Stimulated activated CD8-positive, alpha-beta memory T cell treated with anti-CD3 and anti-CD28 coated beads, Interleukin-15, amount 100 ng/mL, for 4 hours (primary cell): ENCODE data around the gene SMYD3.

Experiments used
- DNase-seq, 2 donors: peaks; one replicate each; pipeline ENCODE4 v3.0.0-alpha.2; 2020; ENCODE audit warnings: low read depth in 2 of 2

The SMYD3 gene

DNA sequence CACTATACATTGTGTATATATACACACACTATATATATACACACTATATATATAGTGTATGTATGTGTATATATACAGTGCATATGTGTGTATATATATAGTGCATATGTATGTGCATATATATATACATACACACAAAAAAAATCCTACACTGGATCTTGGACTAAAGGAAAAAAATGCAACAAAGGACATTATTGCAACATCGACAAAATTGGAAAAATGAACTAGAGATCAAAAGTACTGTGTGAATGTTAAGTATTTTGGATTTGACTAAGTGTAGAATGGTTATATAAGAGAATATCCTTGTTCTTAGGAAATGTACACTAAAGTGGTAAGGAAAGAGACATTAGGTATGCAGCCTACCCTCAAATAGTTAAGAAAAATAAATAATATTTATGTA, 36.5 kb downstream of the SMYD3 start:
- DNase-seq, result no peak

DNA sequence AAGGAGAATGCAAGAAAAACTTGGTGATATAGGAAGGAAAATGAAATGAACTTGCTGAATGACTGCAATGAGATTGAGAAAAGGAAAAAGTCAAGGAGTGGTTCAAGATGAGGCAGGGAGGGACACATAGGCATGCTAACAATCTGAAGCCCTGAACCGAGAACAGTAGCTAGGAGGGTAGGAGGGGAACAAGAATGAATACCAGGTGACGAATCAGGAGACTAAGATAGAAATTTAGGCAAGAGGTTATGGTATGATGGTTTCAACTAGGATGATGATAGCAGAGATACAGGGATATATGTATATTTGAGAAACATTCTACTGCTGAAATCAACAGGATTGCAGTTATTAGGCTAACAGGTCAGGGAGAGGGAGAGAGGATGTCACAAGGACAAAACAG, 44.1 kb downstream of the SMYD3 start:
- no peak for DNase-seq

DNA sequence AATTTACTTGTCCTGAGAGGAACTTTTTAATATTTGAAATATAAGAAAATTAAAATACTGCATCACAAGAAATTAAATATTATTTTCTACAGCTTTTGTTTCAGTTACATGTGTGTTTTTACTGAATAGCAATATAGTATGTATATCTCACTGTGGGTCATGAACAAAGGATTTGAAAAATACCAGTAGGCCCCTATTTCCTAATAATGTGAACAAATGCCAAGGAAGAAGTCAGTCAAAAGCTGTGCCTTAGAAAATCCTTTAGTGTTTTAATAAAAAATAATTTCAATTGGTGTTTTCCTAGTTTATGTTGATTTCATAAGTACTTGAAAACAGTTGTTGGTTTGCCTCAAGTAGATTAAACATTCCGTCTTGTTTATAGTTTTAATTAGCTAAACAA, 46.7 kb downstream of the SMYD3 start:
- DNase-seq, result no peak

DNA sequence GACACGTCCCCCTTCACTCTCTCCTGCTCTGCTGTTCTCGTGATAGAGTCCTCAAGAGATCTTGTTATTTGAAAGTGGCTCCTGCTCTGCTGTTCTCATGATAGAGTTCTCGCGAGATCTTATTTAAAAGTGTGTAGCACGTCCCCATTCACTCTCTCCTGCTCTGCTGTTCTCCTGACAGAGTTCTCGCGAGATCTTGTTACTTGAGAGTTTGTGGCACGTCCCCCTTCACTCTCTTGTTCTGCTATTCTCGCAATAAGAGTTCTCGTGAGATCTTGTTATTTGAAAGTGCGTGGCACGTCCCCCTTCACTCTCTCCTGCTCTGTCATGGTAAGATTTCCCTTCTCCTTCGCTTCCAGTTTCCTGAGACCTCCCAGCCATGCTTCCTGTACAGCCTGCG, 47.9 kb downstream of the SMYD3 start:
- no peak for DNase-seq

DNA sequence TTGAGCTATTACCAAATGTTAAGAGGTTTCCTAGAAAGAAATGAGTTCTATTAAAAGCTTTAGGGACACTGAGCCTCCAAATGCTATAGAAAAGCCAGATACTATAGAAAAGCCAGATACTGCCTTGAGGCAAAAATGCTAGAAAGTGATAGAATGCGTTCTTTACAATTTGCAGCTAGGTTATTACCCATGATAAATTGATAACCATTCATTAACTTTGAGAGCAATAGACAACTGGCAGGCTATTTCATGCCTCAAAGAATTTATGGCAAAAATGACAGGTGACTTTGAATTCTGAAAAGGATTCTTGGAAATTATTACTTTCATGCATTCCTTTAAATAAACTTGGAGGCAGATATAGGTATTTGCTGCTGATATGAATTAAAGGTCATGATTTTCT, 51.6 kb downstream of the SMYD3 start:
- DNase-seq, result no peak

DNA sequence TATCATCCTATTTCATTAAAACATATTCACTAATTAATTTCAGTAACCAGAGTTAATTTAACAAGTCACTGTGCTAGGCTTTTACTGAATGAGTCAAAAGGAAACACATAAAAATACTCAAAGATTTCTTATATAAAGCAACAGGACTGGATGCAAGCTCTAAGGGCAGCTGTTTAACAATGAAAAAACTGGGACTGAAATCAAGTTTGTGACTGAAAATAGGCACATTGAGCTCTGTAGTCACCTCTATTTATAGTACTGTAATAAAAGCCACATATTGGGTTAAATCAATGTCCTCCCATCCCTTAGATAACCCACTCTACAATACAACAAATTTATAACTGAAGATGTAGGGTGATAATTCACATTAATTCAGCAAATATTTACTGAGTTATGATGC, 52.4 kb downstream of the SMYD3 start:
- DNase-seq, result no peak

DNA sequence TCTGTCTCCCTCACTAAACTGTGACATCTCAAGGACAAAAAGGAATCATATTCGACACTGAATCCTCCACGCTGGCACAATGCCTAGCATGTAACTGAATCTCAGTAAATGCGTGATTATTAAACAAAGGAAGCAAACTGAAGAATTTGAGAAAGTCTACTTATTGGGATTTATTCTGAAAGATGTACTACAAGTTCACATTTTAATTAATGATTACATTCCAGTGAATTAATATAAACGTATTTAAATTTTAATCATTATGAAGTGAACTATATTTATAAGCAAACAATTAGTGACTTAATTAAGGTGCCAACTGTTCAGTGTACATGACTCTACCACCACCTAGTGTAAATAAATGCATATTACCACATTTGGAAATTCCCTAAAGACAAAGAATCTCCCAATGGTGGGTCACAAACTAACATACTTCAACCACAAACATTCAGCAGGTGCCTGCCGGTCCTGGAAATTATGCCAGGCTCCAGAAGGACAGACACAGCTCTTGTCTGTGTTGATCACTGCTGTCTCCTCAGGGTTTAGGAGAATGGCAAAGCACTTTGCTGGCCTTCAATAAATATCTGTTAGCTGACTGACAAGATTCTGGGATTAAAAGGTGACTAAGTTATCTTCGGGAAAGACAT, 56.3 kb downstream of the SMYD3 start:
- no peak for DNase-seq

DNA sequence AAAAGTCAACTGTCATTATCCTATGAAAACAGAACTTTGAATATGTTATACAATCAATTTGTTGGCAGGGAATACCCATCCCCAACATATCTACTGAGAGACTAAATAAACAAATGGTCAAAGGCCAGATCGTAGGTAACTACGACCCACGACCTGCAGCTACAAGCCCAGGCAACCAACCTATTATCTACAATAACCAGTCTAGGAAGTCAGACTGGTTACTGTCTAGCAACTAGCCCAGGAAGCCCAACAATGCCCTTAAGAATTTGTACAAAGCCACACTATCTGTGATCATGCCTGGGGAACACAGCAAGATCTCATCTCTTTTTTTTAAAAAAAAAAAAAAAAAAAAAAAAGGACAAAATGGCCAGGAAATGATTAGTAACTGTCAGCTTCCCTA, 58.7 kb downstream of the SMYD3 start:
- DNase-seq, result no peak

DNA sequence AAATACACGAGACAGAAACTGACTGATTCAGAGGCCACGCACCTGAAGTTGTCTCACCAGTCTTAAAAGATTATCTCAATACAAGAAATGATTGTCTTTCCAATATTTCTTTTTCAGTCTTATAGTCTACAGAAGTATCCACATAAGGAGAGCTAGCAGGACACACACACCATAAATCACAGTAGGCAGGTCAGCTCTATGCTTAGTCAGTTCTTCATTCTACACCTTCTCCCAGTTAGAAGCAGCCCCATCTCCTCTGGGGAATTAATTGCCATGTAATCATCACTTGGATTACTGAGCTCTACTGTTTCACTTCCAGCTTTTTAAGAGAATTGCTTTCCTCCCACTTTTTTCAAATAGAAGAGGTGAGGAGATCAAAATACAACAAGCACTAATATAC, 59.6 kb downstream of the SMYD3 start:
- no peak for DNase-seq

DNA sequence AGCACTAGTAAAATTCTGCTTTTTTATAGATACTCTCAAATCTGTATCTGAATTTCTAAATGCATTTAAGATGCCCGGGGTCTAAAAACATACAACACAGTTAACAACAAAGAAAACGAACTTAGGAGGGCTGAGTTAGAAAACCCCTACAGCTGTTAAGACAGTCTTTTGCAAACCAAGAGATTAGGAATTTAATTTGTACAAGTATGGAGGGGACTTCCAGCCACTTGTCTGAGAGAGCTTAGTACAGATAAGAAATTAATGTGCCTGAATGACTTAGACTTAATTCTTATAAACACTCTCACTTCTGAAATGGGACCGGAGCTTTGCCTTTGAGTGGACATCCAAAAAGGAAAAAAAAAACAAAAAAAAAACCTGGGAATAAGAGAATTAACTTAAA, 61.6 kb downstream of the SMYD3 start:
- no peak for DNase-seq

DNA sequence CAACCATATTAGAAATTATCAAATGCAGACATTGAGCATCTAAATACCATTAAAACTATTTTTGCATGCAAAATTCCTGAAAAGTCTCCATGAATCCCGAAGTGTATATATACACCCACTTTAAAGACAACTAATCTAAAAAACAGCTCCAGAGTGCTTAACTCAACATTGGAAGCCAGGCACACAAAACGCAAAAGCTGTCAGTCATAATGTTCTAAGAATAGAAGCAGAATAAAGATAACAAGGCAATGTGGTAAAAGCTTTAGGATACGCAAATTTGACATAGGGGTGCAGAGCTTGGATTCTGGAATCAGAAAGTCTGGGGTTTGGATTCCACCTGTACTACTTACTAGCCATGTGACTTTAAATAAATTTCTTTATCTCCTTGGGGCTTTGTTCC, 62.5 kb downstream of the SMYD3 start:
- DNase-seq, result no peak

DNA sequence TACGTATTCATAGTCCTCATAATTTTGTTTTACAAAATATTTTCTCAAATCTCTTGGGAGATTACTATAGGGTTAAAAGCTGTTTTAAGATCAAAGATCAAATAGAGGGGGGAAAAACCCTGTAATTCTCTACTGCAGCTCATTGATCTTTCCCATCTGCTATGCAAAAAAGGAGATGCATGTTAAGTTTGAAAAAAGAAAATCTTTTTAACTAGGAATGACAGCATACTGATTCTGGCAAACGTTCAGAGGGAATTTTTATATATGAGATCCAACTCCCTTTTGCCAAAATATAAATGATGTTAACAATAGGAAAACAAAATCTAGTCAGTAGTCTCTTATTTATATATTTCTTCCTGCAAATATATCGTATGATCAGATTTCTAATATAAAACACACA, 69.1 kb downstream of the SMYD3 start:
- DNase-seq, result no peak

DNA sequence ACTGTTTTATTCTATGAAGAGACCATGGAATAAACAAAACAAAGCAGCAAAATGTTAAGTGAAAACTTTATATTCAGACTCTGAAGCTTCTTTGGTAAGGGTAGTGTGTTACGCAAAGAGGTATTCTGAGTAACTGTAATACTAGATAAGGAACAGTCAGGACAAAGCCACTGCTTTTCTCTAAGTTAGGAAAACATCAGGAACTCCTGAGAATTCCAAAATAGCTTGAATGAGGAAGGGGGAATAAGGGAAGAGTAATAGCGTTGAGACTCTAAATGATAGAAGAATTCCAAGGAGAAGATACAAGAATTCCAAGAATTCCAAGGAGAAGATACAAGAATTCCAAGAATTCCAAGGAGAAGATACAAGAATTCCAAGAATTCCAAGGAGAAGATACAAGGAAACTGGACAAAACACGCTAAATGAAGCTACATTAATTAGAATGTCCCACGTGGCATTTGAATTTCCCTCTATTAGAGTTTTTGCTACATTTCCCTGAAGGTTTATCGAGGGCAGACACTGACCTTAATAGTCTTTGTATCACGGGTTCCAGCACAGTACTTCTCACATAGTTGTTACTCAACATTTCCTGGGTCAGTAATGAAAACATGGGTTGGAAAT, 71.5 kb downstream of the SMYD3 start:
- DNase-seq, result no peak

DNA sequence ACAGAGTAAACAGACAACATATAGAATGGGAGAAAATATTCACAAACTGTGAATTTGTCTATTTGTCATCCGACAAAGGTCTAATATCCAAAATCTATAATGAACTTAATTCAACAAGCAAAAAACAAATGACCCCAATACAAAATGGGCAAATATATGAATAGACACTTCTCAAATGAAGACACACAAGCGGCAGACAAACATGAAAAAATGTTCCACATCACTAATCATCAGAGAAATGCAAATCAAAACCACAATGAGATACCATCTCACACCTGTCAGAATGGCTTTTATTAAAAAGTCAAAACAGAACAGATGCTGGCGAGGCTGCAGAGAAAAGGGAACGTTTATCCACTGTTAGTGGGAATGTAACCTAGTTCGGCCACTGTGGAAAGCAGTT, 72.7 kb downstream of the SMYD3 start:
- no peak for DNase-seq

DNA sequence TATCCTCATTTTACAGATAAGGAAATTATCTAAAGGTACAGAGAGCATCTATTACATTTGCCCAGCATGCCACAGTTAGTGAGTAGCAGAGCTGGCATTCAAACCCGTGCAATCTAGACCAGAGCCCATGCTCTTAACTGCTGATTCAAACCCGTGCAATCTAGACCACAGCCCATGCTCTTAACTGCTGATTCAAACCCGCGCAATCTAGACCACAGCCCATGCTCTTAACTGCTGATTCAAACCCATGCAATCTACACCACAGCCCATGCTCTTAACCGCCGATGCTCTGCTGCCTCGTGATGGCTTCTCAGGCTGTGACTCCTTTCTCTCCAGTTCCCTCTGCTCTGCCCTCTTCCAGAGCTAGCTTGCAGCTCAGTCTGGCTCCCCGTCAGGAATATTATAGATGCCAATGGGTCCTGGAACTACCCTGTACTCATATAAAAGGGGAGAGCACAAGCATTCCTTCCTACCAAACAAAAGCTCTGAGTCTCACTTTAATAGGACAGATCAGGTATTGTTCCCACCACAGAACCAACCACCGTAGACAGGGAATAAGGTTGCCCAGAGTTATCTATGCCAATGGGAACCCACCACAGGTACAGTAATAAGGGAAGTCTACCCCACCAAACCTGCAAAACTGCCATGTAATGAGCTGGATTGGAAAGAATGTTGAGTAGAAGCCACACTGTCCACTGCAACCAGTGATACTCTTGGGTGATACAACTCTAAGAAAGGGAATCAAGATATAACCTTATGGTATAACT, 78.4 kb downstream of the SMYD3 start:
- DNase-seq, result no peak

DNA sequence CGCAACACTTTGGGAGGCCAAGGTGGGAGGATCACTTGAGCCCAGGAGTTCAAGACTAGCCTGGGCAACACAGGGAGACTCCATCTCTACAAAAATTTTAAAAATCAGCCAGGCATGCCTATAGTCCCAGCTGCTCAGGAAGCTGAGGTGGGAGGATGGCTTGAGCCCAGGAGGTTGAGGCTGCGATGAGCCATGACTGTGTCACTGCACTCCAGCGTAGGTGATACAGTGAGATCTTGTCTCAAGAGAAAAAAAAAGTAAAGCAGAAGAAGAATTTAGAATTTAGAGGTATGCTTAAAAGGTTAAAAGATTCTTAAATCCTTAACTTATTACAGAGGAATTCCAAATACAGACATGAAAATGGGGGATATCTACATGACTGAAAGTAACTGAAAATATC, 79.5 kb downstream of the SMYD3 start:
- no peak for DNase-seq

DNA sequence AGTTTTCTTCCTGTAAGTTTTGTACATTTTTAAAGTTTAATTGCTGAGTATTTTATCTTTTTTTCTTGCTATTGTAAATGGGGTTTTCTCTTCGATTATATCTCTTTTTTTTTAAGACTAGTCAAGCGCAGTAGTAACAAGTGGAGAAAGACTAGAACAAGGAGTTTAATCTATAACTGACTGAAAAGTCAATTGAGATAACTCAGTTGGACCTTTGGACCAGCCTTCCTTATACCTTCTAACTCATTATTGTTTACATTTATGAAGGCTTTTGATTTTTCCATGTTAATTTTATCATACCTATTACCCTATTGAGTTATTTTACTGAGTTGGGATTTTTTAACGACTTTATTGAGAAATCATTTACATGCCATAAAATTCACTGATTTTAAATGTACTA, 81.2 kb downstream of the SMYD3 start:
- no peak for DNase-seq

DNA sequence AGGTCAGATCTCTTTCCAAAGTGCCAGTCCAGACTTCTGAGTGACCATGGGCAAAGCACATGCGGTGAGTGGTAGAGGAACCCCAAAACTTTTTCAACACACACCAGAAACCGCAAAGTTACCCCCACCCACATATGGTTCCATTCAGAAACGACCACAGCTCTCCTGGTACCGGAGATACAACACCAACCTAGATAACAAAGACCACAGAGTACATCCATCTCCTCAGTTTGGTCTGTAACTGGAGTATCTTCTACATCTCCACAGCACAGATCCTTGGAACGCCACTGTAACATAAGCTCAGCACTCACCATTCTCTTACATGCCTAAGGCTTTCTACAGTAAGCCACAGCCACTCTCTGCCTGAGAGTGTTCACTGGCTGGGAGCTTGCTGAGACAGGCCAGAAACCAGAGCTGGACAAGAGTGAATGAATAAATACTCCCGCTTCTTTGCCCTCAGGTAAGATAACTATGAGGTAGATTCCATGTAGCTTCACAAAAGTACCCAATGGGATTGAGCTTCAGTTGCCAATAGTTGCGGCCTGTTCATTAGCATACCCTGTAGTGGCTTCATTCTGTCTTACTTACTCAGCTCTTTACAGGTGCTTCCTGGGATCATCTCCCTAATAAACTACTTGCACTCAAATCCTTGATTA, 81.8 kb downstream of the SMYD3 start:
- no peak for DNase-seq

DNA sequence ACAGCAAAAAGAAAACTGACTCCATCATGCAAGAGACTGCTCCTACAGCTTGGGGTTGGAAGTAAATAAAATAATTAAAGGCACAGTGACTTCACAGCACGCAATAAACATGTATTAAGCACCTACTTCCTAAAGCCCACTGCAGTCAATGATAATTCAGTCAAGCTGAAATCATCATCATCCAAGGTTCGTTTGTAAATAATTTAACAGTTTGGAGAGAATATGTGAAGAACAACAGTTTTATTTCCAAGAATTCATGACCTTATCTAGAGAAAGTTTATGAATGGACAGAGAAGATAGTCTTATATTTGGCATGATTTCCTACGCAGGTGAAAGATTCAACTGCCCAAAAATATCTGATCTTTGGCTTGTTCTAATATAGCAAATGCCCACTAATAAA, 86.8 kb downstream of the SMYD3 start:
- no peak for DNase-seq

DNA sequence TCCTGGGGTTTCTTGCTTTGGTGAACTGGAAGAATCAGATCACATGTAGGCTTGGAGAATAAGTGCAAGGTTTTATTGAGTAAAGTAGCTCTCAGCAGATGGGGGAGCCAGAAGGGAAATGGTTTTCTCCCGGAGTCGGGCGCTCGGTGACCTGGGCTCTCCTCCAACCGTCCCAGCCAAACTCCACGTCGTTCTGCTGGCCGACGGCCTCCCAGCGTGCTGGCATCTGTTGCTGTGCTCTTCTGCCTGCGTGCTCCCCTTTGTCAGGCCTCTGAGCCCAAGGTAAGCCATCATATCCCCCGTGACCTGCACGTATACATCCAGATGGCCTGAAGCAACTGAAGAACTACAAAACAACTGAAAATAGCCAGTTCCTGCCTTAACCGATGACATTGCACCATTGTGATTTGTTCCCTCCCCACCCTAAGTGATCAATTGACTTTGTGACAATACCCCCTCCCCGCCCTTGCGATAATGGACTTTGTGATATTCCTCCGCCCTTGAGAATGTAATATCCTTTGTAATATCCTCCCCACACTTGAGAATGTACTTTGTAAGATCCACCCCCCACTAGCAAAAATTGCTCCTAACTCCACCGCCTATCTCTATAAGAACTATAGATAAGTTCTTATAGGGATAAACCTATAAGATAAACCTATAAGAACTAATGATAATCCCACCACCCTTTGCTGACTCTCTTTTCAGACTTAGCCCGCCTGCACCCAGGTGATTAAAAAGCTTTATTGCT, 88.3 kb downstream of the SMYD3 start:
- no peak for DNase-seq

DNA sequence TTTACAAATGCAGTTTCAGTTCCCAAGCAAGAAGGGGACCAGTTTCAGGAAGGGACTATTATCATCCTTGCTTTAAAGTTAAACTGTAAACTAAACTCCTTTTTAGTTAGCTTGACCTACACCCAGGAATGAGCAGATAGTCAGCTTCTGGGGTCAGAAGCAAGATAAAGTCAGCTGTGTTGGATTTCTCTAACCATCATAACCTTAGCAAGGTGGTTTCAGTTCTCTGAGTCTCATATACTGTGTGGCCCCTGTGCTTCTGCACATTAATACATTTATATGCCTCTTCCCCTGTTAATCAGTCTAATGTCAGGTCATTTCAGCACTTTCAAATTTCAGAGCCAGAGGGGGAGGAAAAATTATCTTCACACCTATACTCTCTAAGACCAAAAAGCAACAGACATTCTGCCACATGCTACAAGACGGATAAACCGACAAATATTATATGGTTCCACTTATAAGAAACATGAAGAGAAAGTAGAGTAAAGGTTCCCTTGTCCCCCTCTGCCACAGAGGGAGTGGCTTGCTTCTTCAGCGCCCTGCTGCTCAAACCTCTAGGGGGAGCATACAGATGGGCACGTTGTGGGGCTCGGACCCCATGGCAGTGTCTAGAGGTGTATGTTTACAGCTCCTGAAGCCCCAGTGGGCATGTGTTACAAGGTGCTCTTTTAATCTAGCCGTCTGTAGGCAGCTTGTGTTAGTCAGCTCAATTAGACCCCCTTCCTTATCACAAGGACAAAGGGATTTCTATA, 89.1 kb downstream of the SMYD3 start:
- no peak for DNase-seq
